HG03565 (cell line): ENCODE data around the gene LALBA.
"Not testable (repeated sequence)": the region's sequence is repeated elsewhere in the genome, so short reads cannot be mapped to it uniquely, and the experiment has no call there.

ENCODE experiments used
- ATAC-seq: cut with Tn5 transposase; IDR thresholded peaks from one replicate; pipeline ENCODE4 v1.9.1; 2021; ENCODE audit warnings: mild to moderate bottlenecking, moderate library complexity; ENCODE audit not compliant: unreplicated experiment

Gene LALBA

DNA sequence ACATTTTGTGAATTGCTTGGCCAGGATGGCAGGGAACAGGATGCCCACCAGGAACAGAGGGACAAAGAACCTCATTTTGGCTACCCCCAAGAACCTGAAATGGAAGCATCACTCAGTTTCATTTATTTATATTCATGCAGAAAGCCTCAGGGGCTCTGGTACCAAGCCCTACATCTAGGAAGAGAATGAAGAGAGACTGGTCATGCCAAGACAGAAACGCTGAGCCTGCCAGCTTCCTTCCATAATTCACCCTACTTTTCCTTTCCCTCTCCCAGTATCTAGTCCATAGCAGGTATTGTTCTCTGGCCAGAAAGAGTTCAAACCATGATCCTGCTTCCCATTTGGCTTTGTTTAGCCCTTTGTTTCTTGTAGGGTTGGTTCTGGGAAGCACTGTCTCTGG lies at the start of gene LALBA:
Gene LALBA, minus strand, starts transcription at position 101 of the 400 bp plus-strand sequence. Its CDS starts 26 bp downstream, at position 75.
- ATAC-seq = no peak

- ATAC-seq = peak; percentile 65
Measured at GRCh38 chr12:48618541-48618940, 48.7 kb upstream of the LALBA start.

DNA sequence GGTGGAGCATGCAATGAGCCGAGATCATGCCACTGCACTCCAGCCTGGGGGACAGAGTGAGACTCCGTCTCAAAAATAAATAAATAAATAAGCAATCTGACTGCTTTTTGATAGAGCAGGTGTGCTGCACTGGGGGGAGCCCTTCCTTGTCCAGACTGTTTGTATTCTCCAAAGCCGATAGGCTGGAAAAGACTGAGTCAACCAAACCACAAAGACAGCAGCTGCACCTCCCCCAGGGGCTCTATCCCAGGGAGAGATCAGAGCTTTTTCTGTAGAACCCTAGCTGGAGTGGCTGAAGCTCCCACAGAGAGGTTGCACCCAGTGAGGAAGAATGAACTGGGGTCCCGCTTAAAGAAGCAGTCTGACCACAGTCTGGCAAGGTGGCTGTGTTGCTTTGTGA lies 45.8 kb upstream of the LALBA start:
- ATAC-seq = no peak

DNA sequence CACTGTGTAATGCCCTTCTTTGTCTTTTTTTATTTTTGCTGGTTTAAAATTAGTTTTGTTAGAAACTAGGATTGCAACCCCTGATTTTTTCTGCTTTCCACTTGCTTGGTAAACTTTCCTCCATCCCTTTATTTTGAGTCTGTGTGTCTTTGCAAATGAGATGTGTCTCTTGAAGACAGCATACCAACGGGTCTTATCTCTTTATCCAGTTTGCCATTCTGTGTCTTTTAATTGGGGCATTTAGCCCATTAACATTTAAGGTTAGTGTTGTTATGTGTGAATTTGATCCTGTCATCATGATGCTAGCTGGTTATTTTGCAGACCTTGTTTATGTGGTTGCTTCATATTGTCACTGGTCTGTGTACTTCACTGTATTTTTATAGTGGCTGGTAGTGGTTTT lies 43.5 kb upstream of the LALBA start:
- no peak for ATAC-seq

DNA sequence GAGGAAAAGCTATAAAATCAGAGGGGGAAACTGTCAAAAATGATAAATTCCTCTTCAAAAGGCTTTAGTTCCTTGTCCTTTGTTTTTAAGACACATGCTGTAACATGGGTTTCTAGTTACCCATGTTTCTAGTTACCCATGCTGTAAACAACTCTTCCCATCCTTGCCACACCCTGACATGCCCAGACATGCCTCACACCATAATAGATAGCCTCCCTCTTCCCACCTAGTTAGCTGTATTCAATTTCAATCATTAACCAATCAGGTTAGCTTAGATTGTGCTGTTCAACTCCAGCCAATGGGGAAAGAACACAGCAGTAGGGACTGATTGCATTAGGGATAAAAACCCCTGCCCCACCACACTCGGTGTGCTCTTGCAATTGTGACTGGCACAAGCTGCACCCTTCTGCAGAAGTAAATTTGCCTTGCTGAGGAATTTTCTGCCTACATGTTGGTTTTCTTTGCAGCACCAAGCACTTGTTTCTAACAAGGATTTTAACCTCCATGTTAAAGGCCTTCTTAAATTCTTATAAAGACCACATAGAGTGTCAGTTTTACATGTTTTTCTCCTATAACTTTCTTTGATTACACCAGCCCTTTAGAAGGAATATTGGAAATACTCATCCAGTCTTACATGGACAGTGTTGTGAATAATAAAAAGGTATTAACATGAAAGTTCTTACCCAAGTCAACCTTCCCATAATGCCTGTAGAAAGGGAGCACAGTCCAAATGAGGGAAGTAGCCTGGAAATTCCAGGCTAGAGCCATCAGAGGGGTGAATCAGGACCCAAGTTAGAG lies 32.5 kb upstream of the LALBA start:
- no peak for ATAC-seq

DNA sequence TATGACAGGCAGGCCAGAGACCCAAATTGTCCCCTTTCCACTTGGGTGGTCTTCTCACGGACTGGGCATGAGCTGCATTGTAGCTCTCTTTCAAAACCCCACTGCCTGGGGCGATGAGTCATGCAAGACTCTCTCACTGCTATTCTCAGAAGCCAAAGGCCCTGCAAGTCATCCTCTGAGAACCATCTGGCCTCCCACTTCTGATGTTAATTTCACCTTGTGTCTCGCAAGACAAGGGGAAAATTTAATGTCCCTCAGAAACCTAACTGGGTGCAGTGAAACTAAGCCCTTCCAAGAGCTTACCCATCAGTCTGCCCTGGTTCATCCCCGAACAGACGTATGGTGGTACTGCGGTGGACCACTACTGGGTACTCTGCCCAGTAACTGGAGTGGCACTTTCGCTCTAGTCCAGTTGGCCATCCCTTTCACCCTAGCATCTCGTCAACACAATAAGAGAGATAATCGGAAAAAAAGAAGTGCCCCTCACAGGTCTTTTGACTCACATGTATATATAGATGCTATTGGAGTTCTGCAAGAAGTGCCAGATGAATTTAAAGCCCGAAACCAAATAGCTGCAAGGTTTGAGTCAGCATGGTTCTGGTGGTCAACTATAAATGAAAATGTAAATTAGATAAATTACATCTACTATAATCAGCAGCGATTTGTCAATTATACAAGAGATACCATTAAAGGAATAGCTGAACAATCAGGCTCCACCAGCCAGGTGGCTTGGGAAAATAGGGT lies 31.3 kb upstream of the LALBA start:
- peak; percentile 83 for ATAC-seq

- ATAC-seq = no peak
Measured at GRCh38 chr12:48600552-48600951, 30.7 kb upstream of the LALBA start.

DNA sequence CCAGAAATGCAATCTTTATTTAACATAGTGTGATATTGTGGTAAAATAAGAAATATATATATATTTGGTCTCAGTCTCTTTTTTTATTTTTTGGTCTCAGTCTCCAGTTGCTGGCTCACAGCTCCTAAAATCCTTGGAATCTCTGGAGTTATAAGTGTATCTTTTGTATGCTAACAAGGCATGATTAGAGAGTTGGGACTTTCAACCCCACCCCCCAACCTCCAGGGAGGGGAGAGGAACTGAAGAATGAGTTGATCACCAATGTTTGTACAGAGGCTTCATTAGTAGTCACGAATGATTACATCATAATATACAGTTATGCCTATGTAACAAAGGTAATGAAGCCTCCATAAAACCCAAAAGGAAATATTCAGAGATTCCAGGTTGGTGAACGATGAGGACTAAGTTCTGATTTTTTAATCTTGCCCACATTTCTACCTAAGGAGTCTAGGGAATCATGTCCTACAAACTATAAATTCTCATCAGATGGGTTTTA lies 22.8 kb upstream of the LALBA start:
- ATAC-seq = no peak

DNA sequence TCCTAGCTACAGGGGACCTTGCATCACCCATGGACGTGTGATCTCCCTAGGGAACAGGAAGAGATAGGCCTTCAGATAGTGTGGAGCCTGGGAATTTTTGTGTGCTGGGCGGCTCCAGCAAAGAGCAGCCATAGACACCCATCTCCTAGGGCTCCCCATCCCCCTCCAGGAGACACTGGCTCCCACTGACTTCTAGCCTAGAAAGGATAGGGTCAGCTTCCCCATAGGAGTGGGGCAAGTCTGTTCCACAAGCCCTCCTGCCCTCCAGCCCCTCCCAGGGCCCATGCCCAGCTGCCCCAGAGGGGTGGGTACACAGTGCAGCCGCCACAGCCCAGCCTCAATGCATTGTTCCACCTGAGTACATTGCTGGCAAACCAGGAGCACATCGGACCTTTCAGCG lies 16.5 kb upstream of the LALBA start:
- no peak for ATAC-seq

DNA sequence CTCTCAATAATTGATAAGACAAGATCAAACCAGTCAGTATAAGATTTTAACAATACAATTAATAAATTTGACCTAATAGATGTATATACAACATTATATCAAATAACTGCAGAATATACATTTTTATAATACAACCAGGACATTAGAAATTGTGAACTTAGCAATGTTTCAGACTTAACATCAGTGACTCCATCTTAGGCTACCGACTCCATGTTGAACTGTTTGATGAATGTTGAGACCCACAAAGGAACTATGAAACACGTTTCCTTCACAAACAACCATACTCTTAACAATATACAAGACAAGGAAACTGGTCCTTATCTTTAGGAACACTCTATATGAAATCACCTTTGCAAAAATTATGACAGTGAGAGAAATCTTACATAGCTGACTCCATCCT lies 13.9 kb upstream of the LALBA start:
- ATAC-seq = no peak

DNA sequence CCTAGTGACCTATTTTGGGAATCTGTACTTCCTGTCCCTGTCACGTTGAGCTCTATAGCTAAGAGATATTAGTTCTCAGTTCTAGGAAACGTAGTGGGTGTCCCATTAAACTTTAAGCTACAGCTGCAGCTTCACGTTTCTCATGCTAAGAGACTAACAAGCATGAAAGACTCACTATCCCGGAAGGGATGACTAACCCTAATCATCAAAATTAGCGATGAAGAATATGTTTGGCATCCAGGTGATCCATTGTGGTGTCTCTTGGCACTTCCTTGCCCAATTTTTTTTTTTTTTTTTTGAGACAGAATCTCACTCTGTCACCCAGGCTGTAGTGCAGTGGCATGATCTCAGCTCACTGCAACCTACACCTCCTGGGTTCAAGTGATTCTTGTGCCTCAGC lies 11.0 kb upstream of the LALBA start:
- no peak for ATAC-seq

DNA sequence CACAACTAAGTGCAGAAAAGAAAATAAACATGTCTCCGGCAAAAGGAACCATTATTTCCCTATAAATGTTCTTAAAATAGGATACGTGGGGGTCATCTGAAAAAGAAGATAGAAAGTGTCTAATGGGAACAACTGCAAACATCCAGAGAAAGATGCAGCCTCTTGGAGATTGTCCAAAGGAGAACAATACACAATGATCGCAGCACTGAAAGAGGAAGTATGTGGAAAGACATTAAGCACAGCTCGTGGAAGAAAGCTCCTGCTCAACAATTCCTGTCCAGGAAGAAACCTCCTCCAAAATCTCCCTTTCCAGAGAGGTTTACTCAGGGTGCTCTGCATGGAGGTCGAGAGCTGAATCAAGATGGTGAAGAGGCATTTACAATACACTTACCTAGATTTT lies 2.5 kb upstream of the LALBA start:
- no peak for ATAC-seq

DNA sequence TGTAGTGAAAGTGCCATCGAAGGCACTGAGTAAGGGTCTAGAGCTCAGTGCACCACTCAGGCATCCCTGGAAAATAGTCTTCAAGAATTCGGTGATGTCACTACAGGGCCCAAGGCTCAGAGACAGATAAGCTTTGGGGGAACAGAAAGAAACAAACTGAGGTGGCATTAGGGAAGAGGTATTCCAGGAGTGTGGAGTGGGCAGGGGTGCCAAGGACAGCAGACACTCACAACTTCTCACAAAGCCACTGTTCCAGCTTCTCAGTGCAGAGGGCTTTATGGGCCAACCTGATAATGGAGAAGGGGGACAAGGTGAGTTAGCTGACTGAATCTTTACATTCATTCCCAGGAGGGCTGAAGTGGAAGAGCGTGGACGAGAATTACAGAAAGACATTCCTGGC lies 2.1 kb downstream of the LALBA start:
- ATAC-seq = no peak

DNA sequence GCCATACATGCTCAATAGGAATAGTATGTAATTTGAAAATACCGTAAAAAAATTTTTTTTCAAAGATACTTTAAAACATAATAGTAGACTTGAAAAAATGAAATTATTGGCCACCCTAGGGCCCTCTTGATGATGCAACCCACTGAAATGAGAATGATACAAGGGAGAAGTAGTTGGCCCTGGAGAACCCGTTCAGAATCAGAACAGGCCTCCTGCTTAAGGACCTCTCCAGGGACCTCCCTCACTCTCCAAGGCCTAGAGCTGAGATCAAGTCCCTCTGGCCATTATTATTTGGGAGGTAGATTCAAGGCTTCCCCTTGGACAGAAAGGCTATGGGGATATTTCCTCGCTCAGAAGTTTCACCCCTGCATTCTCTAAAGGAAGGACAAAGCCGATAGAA lies 11.9 kb downstream of the LALBA start:
- no peak for ATAC-seq

- ATAC-seq = no peak
Measured at GRCh38 chr12:48556631-48557030, 13.2 kb downstream of the LALBA start.

- not testable (repeated sequence) for ATAC-seq
Measured at GRCh38 chr12:48553666-48554343, 16.0 kb downstream of the LALBA start.

GRCh38 chr12:48551636-48552035 lies 18.2 kb downstream of the LALBA start:
- not testable (repeated sequence) for ATAC-seq

DNA sequence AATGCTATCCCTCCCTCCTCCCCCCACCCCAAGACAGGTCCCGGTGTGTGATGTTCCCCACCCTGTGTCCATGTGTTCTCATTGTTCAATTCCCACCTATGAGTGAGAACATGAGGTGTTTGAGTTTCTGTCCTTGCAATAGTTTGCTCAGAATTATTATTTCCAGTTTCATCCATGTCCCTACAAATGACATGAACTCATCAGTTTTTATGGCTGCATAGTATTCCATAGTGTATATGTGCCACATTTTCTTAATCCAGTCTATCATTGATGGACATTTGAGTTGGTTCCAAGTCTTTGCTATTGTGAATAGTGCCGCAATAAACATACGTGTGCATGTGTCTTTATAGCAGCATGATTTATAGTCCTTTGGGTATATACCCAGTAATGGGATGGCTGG lies 22.8 kb downstream of the LALBA start:
- ATAC-seq = not testable (repeated sequence)

DNA sequence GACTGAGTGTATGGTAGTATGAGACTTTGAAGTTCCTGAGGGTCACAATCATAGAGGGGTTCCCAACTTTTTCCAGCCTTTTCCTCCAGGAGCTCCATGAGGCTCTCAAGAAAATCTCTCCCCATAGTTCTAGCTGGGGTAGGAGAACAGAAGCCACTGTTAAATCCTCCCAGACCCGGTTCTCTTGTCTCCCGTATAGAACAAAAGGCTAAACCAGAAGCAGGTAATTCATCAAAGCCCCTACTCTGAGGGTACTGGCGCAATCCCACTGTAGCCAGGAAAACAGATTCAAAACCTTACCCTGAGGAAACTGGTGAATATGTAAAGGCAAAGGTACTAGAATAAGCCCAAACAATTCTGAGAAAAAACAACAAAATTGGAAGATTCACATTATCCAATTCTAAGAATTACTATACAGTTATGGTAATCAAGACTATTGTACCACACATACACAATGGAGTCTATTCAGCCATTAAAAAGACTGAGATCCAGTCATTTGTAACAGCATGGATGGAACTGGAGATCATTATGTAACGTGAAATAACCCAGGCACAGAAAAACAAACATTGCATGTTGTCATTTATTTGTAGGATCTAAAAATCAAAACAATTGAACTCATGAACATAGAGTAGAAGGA lies 23.9 kb downstream of the LALBA start:
- ATAC-seq = no peak

GRCh38 chr12:48542300-48542928 lies 27.4 kb downstream of the LALBA start:
- ATAC-seq = no peak

GRCh38 chr12:48536602-48537001 lies 33.2 kb downstream of the LALBA start:
- ATAC-seq = no peak
